Activated CD8-positive, alpha-beta T cell treated with anti-CD3 and anti-CD28 coated beads for 36 hours (primary cell): ENCODE results near the gene ATP5MC2. TPM values are rescaled to one million over a fixed set of nuclear protein-coding genes. Genes with fewer than 3 reads are reported as not detected.

Experiments
- ATAC-seq: fragments of 200-7000 bp; cut with Tn5 transposase; one replicate; pipeline ENCODE4 v1.10.0; 2021; ENCODE audit warnings: mild to moderate bottlenecking, moderate library complexity
- CTCF ChIA-PET: fragments of 350-600 bp; sonication (Branson Sonifier 250); formaldehyde crosslinking; loops from one replicate; lab custom pipeline; 2021; ENCODE audit warnings: antibody characterized with exemption; lab: Charles Lee
- POLR2A ChIA-PET: fragments of 350-600 bp; sonication (Branson Sonifier 250); formaldehyde crosslinking; loops from one replicate; lab custom pipeline; 2021; ENCODE audit warnings: antibody characterized with exemption; lab: Charles Lee
- DNase-seq: peaks from one replicate; pipeline ENCODE4 v3.0.0-alpha.2; 2020
- H3K27ac Mint-ChIP-seq: one replicate; pipeline ENCODE4 v1.8.0; 2021; ENCODE audit warnings: mild to moderate bottlenecking, mixed read lengths
- H3K27me3 Mint-ChIP-seq: one replicate; pipeline ENCODE4 v1.8.0; 2021; ENCODE audit warnings: mixed read lengths
- H3K36me3 Mint-ChIP-seq: one replicate; pipeline ENCODE4 v1.8.0; 2021; ENCODE audit warnings: low read depth, mixed read lengths
- H3K4me1 Mint-ChIP-seq: one replicate; pipeline ENCODE4 v1.8.0; 2021; ENCODE audit warnings: low read depth, mixed read lengths
- H3K4me3 Mint-ChIP-seq: one replicate; pipeline ENCODE4 v1.8.0; 2021; ENCODE audit warnings: mild to moderate bottlenecking, moderate library complexity, mixed read lengths
- H3K9me3 Mint-ChIP-seq: one replicate; pipeline ENCODE4 v1.8.0; 2021; ENCODE audit warnings: mixed read lengths
- CTCF ChIP-seq: fragments of 200-600 bp; IDR thresholded peaks from one replicate; pipeline ENCODE4 v1.8.0; 2022; ENCODE audit warnings: antibody characterized with exemption, mild to moderate bottlenecking
- intact Hi-C: fragments of 100-400 bp; cut with micrococcal nuclease; formaldehyde crosslinking; loops from one replicate; pipeline ENCODE4 v1.10.0; 2022
- total RNA-seq, 2 experiments: library from RNA; stranded (reverse); gene quantifications; one replicate each; pipeline ENCODE4 v1.2.3, GENCODE V29; 2021

The ATP5MC2 gene
- total RNA-seq, 2 experiments from 2014 or later, result 365 to 378 TPM

DNA sequence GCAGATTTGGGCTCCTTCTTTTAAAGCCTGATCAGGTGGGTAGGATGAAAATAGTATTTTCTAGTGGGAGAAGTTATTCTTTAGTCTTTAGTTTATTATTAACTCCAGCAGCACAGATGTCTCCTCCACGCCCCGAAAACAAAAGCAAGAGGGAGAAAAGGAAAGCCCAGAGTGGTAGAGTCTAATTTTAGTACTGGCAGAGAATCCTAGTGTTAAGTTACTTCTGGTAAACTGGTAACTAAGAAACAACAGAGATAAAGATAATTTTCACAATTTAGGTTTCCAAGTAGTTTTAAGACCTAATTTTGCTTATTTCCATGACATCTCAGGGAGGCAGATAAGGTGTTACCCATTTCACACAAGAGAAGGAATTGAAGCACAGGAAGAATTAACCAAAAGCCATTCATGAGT, 16.3 kb downstream of the ATP5MC2 start:
- Mint-ChIP-seq H3K27me3 (no peaks in the 10 kb centered on the region), H3K27ac (no peak overlapping the region), H3K9me3 (no peaks in the 10 kb centered on the region), H3K4me3 (no peak overlapping the region), H3K4me1 (no peaks in the 10 kb centered on the region), H3K36me3 (peaks cover 20% of the 10 kb centered on the region)
- DNase-seq (no peak), ATAC-seq (no peak)
- TF ChIP-seq CTCF, result no peak
- ChIA-PET POLR2A (interaction anchor here (1.0 to 1.4 kb wide), 2 partner anchors 33 to 102 kb away, joined by 4 read pairs; partner anchors contain the start of gene ATF7), CTCF (interaction anchor here (0.6 to 1.8 kb wide), 3 partner anchors 16 to 130 kb away, joined by 3 to 4 read pairs (median 3); partner anchors contain the start of gene ATP5MC2)
- intact Hi-C loops, result no loop called here

GRCh38 chr12:53659011-53659551, 16.8 kb downstream of the ATP5MC2 start:
- no peak for DNase-seq
- H3K27me3 Mint-ChIP-seq, result no peaks in the 10 kb centered on the region
- H3K4me3 Mint-ChIP-seq, result no peak overlapping the region
- no peaks in the 10 kb centered on the region for H3K9me3 Mint-ChIP-seq
- H3K4me1 Mint-ChIP-seq, result no peaks in the 10 kb centered on the region
- ChIA-PET CTCF (interaction anchor here (0.6 to 1.0 kb wide), 4 partner anchors 8 to 130 kb away, joined by 3 read pairs; partner anchors contain the start of gene ATP5MC2), POLR2A (interaction anchor here (0.6 to 1.0 kb wide), 2 partner anchors 10 to 102 kb away, joined by 3 to 4 read pairs; no protein-coding TSS in a partner anchor)
- no peak for TF ChIP-seq CTCF
- no peak overlapping the region for H3K27ac Mint-ChIP-seq
- intact Hi-C loops, result no loop called here
- no peak for ATAC-seq
- peaks cover 16% of the 10 kb centered on the region for H3K36me3 Mint-ChIP-seq

GRCh38 chr12:53657041-53657440, 18.8 kb downstream of the ATP5MC2 start:
- ATAC-seq (no peak), DNase-seq (no peak)
- Mint-ChIP-seq H3K4me3 (no peak overlapping the region), H3K36me3 (peaks cover 4% of the 10 kb centered on the region), H3K9me3 (no peaks in the 10 kb centered on the region), H3K4me1 (no peaks in the 10 kb centered on the region), H3K27ac (no peak overlapping the region), H3K27me3 (no peaks in the 10 kb centered on the region)
- TF ChIP-seq CTCF, result no peak
- CTCF ChIA-PET, result interaction anchor here (0.9 to 1.0 kb wide), 2 partner anchors 19 to 147 kb away, joined by 3 to 4 read pairs; partner anchors contain the start of gene ATP5MC2
- POLR2A ChIA-PET, result interaction anchor here (0.7 to 1.6 kb wide), 2 partner anchors 8 to 11 kb away, joined by 3 to 5 read pairs; no protein-coding TSS in a partner anchor
- intact Hi-C loops, result no loop called here

DNA sequence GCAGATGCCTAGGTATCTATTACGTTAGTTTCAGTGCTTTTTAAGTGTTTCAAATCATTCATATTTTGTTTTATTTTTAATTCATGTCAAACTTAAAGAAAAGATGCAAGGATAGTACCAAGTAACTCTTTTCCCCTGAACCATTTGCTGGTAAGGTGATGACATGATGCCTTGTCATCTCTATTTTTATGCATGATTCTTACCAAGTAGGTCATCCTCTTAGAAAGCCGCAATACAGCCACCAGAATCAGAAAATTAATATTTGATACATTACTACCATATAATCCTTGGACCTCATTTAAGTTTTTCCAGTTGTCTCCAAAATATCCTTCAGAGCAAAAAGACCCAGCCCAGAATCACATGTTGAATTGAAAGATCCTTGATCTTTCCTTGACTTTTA, 22.3 kb downstream of the ATP5MC2 start:
- no peak for TF ChIP-seq CTCF
- ChIA-PET CTCF (no interaction called here), POLR2A (no interaction called here)
- Mint-ChIP-seq H3K4me3 (no peak overlapping the region), H3K4me1 (no peaks in the 10 kb centered on the region), H3K27me3 (no peaks in the 10 kb centered on the region), H3K36me3 (no peaks in the 10 kb centered on the region), H3K27ac (no peak overlapping the region), H3K9me3 (no peaks in the 10 kb centered on the region)
- intact Hi-C loops, result no loop called here
- no peak for DNase-seq
- ATAC-seq, result no peak

DNA sequence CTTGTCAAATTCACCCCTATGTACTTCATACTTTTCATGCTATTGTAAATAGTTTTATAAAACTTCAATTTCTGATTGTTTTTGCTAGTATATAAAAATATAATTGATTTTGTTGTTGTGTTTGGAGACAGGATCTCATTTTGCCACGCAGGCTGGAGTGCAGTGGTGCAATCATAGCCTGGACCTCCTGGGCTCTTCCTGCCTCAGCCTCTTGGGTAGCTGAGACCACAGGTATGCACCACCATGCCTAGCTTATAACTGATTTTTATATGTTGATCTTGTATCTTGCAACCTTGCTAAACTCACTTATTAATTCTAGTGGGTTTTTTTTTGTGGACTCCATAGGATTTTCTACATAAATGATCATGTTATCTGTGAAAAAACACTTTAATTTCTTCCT, 23.5 kb downstream of the ATP5MC2 start:
- DNase-seq, result no peak
- H3K4me1 Mint-ChIP-seq, result no peaks in the 10 kb centered on the region
- ATAC-seq, result no peak
- no peaks in the 10 kb centered on the region for H3K9me3 Mint-ChIP-seq
- CTCF ChIA-PET, result interaction anchor here (0.7 to 1.8 kb wide), 2 partner anchors 109 to 255 kb away, joined by 3 to 4 read pairs; no protein-coding TSS in a partner anchor
- no peak overlapping the region for H3K4me3 Mint-ChIP-seq
- TF ChIP-seq CTCF, result no peak
- no peaks in the 10 kb centered on the region for H3K27me3 Mint-ChIP-seq
- H3K36me3 Mint-ChIP-seq, result no peaks in the 10 kb centered on the region
- H3K27ac Mint-ChIP-seq, result no peak overlapping the region
- POLR2A ChIA-PET, result no interaction called here
- intact Hi-C loops, result no loop called here
